WTC11 (cell line): Measurements from ENCODE around the gene MEGF10.

ENCODE experiments used
- CTCF ChIP-seq: fragments of 200-600 bp; IDR thresholded peaks from 2 replicates; pipeline ENCODE4 v1.8.0; 2022; ENCODE audit warnings: antibody characterized with exemption
- TF ChIP-seq, protein P1 (sequence below): sonication (generic); formaldehyde crosslinking; IDR thresholded peaks from 2 replicates; pipeline ENCODE4 v1.8.1; 2022; ENCODE audit warnings: low read depth, missing genetic modification reagents, borderline replicate concordance

GRCh38 chr5:127260686-127261085 lies 29.9 kb upstream of the MEGF10 start:
- TF ChIP-seq, protein P1, sequence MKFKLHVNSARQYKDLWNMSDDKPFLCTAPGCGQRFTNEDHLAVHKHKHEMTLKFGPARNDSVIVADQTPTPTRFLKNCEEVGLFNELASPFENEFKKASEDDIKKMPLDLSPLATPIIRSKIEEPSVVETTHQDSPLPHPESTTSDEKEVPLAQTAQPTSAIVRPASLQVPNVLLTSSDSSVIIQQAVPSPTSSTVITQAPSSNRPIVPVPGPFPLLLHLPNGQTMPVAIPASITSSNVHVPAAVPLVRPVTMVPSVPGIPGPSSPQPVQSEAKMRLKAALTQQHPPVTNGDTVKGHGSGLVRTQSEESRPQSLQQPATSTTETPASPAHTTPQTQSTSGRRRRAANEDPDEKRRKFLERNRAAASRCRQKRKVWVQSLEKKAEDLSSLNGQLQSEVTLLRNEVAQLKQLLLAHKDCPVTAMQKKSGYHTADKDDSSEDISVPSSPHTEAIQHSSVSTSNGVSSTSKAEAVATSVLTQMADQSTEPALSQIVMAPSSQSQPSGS (CRISPR knock-in tag) = no peak
- TF ChIP-seq CTCF = no peak
